ENCODE data around the gene KAZN. TPM values are rescaled to one million over a fixed set of nuclear protein-coding genes. Genes with fewer than 3 reads are reported as not detected.

The KAZN gene
- total RNA-seq, 1 donor from 2014 or later, result 5.7 TPM

DNA sequence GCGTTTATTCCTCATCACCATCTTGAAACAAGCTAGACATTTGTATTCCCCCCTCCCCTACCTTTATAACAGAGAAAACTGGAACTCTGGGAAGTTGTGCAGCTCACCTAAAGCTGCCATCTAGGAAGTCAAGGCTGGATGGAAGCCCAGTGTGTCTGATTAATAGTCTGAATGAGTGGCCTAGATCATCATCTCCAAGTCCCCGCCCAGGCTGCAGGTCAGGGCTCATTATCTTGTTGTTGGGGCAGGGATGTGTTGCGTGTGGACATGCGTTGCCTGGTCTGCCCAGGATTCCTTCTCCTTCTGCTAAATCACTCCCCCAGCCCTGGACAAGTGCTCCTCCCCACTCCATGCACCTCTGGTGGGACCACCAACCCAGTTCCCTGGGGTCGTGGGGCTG lies 14.7 kb upstream of the KAZN start:
- DNase-seq (ENCODE audit: low read depth), result no peak
- TF ChIP-seq, protein P1, sequence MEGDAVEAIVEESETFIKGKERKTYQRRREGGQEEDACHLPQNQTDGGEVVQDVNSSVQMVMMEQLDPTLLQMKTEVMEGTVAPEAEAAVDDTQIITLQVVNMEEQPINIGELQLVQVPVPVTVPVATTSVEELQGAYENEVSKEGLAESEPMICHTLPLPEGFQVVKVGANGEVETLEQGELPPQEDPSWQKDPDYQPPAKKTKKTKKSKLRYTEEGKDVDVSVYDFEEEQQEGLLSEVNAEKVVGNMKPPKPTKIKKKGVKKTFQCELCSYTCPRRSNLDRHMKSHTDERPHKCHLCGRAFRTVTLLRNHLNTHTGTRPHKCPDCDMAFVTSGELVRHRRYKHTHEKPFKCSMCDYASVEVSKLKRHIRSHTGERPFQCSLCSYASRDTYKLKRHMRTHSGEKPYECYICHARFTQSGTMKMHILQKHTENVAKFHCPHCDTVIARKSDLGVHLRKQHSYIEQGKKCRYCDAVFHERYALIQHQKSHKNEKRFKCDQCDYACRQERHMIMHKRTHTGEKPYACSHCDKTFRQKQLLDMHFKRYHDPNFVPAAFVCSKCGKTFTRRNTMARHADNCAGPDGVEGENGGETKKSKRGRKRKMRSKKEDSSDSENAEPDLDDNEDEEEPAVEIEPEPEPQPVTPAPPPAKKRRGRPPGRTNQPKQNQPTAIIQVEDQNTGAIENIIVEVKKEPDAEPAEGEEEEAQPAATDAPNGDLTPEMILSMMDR (conservative IDR thresholded peaks at IDR 0.05; ENCODE audit: low read depth, low read length), result no peak

DNA sequence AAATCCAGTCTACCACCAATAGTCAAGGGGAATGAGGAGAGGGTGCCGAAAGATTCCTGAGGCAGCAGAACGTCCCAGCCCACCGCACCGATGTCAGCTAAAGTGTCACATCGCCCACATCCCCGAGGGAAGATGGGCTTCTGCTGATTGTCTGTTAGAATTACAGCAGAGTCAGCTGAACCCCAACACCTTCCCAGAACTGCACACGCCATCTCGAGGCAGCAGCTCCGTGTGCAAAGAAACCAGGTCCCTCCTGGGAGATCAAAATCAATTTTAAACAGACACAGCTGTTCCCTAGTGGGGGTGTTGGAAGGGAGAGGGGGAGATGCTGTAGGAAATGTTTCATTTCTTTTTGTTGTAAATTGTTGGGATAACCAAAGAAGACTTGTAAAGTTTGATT lies 12.8 kb upstream of the KAZN start:
- TF ChIP-seq, protein P1 (conservative IDR thresholded peaks at IDR 0.05; ENCODE audit: low read depth, low read length), result no peak
- H3K4me3 ChIP-seq (ENCODE audit: low read depth, low read length), result no peak overlapping the region

More for the DNA sequence above, 14.7 kb upstream of the KAZN start:
- no peak overlapping the region for H3K4me3 ChIP-seq (ENCODE audit: low read depth, low read length)

DNA sequence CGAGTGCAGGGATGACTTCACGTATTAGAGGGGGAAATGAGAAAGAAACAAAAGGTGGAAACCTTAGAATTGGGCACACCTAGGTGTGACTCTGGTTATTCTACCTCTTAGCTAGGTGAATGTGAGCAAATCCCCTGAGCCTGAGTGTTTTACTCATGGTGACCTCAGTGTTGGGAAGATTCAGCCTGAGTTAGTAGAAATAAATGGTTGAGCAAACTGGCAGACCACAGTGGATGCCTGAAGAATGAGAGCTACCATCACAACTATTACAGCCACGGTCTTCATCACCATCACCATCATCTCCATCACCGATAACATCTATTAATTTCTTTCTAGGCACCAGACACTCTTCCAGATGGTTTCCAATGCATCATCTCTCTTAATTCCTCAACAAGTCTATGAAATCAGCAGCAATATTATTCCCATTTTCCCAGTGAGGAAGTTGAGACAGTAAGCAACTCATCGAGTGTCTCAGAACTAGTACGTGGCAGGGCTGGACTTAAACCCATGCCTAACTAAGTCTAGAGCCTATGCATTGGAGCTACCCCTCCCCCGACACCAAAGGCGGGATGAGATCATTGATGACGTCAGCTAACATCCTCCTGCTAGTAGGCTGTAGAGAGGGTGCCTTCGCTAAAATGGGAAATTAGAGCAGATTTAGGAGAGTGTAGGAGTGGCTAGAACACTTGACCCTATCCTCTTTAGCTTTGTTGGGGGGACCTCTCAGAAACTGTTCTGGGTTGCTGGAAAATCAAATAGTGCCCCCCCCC lies 7.9 kb upstream of the KAZN start:
- TF ChIP-seq, protein P1 (conservative IDR thresholded peaks at IDR 0.05; ENCODE audit: low read depth, low read length), result no peak
- no peak overlapping the region for H3K4me3 ChIP-seq (ENCODE audit: low read depth, low read length)
- no peak for DNase-seq (ENCODE audit: low read depth)

More for the DNA sequence above, 12.8 kb upstream of the KAZN start:
- DNase-seq (ENCODE audit: low read depth), result no peak

DNA sequence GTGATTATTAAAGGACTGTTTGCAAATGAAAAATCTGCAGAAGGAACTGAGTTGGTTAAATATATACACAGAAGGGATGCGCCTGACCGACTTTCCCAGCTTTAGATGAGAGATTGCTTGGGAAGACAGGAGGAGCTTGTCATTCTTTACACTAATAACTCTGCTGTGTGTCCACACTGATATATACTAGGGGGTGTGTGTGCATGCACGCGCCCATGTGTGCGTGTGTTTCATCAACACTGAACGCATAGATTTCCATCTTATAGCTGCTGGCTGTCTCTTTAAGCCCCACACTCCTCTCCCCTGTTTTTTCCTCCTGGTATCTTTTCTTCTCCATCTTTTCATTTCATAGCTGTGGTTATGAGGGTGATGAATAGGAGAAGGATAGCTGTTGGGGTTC lies 6.9 kb upstream of the KAZN start:
- no peak overlapping the region for H3K4me3 ChIP-seq (ENCODE audit: low read depth, low read length)
- TF ChIP-seq, protein P1 (conservative IDR thresholded peaks at IDR 0.05; ENCODE audit: low read depth, low read length), result no peak
- no peak for DNase-seq (ENCODE audit: low read depth)

DNA sequence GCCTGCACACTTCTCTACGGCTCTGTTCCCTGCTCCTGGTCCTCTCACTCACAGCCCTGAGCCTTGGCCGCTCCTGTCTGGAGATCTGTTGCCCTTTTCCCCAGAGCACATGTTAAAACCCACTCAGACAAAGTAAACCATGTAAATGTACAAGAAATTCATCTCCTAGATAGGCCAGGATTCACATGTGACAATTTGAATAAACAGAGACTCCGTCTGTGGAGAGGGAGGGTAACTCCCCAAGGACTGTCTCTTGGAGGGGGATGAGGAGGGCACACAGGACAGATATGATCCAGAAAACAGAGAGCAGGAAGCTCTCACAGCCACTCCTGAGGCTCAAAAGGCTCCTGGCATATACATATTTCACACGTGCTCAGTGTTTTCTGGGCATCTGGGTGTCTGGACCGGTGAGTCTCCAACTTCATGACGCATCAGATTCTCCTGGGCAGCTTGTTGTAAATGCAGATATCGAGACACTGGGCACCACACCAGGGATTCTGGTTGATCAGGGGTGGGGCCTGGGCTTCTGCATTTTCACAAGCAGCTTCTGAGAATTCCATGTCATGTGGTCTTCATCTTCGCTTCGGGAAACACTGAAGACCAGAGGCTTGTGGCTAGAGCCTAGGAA lies 6.4 kb upstream of the KAZN start:
- no peak for DNase-seq (ENCODE audit: low read depth)

DNA sequence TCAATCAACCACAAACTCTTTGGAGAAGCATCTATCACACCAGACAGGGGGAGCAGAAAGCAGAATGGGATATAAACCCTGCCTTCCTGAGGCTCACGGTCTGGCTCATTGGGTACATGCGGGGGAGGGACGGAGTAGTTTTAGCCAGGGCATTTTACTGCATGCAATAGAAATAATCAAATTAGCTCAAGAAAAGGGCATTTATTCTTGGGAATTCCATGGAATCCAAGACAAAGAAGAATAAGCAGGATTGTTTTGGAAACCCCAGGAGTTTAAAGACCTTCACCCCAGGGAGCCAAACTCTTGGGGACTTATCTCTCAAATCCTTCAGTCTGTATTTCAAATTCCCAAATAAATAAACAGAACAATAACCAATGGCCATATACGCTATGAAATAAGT lies 5.2 kb upstream of the KAZN start:
- no peak for DNase-seq (ENCODE audit: low read depth)
- H3K4me3 ChIP-seq (ENCODE audit: low read depth, low read length), result no peak overlapping the region
- TF ChIP-seq, protein P1 (conservative IDR thresholded peaks at IDR 0.05; ENCODE audit: low read depth, low read length), result no peak

More for the DNA sequence above, 6.4 kb upstream of the KAZN start:
- no peak overlapping the region for H3K4me3 ChIP-seq (ENCODE audit: low read depth, low read length)
- TF ChIP-seq, protein P1 (conservative IDR thresholded peaks at IDR 0.05; ENCODE audit: low read depth, low read length), result no peak

Data from epithelial cell of proximal tubule (primary cell).